Esophagus squamous epithelium (tissue), 5 donors: ENCODE measurements around the gene GDPD5. TPM values are rescaled to one million over a fixed set of nuclear protein-coding genes. Genes with fewer than 3 reads are reported as not detected.

Source experiments
- DNase-seq: peaks from one replicate; lab custom pipeline; 2025; lab: John Stamatoyannopoulos, UW
- H3K27ac ChIP-seq, 4 donors: fragments of 200-600 bp; sonication (generic); one replicate each; pipeline ENCODE4 v1.5.1; 2016 to 2019; ENCODE audit warnings: mild to moderate bottlenecking in 1 of 4
- H3K27me3 ChIP-seq, 4 donors: fragments of 200-600 bp; sonication (generic); 1 replicate in 3 of 4; 2 replicates in 1 of 4; pipeline versions ENCODE4 v1.5.1 to v1.6.0; 2017 to 2021; ENCODE audit warnings: antibody characterized with exemption in 1 of 4
- H3K36me3 ChIP-seq, 3 donors: fragments of 200-600 bp; sonication (generic); one replicate each; pipeline ENCODE4 v1.5.1; 2016 to 2019
- H3K4me1 ChIP-seq, 3 donors: fragments of 200-600 bp; sonication (generic); one replicate each; pipeline ENCODE4 v1.5.1; 2017 to 2019
- H3K4me3 ChIP-seq, 4 donors: fragments of 200-600 bp; sonication (generic); 1 replicate in 3 of 4; 2 replicates in 1 of 4; pipeline ENCODE4 v1.5.1; 2016 to 2019; ENCODE audit warnings: mild to moderate bottlenecking in 2 of 4, moderate library complexity in 1 of 4
- H3K9me3 ChIP-seq, 3 donors: fragments of 200-600 bp; sonication (generic); one replicate each; pipeline ENCODE4 v1.5.1; 2016 to 2019
- CTCF ChIP-seq, 6 experiments: fragments of 450-650 bp in 4 of 6; fragments of 200-600 bp in 2 of 6; sonication (generic) in 2 of 6; IDR thresholded peaks; one replicate each; pipeline ENCODE4 v1.5.1; 2016 to 2019; ENCODE audit warnings: antibody characterized with exemption in 6 of 6, mild to moderate bottlenecking in 4 of 6, moderate library complexity in 4 of 6
- POLR2A ChIP-seq, 4 donors: fragments of 450-650 bp; IDR thresholded peaks; one replicate each; pipeline ENCODE4 v1.6.1; 2017; ENCODE audit warnings: antibody characterized with exemption in 4 of 4, mild to moderate bottlenecking in 4 of 4, moderate library complexity in 3 of 4
- WGBS, 2 donors: methylation state at CpG; one replicate each; pipeline ENCODE4 v1.1.5; 2018; 5-methylcytosine and 5-hydroxymethylcytosine counted together
- intact Hi-C: fragments of 100-400 bp; cut with DNase I; formaldehyde crosslinking; loops from one replicate; pipeline ENCODE4 v1.15.0; 2022
- total RNA-seq, 4 donors: library from RNA; depleted of rRNA; stranded (reverse); fragments of >200 nt; gene quantifications; one replicate each; pipeline ENCODE4 v1.1.0, GENCODE V29; 2016
- donor health status: DM: yes; HTN: yes; CAD: no.

Gene GDPD5
- total RNA-seq, 4 donors from 2014 or later: 0.57 to 2.3 (median 1.6) TPM

- 83 to 86% methylated on average over 2 to 4 of the region's 5 CpGs for whole genome bisulfite sequencing, 2 donors
- peaks cover 8 to 39% (median 18%) of the 10 kb centered on the region in 3 donors for H3K4me1 ChIP-seq
- no peaks in the 10 kb centered on the region for H3K9me3 ChIP-seq
- no peaks in the 10 kb centered on the region for H3K36me3 ChIP-seq
- intact Hi-C loops: no loop called here
- DNase-seq: no peak
- TF ChIP-seq CTCF (IDR thresholded peaks at IDR 0.05): no peak
- no peak for TF ChIP-seq POLR2A (IDR thresholded peaks at IDR 0.05)
- H3K4me3 ChIP-seq: no peak overlapping the region
- H3K27me3 ChIP-seq: peaks cover 0 to 68% (median 2%) of the 10 kb centered on the region in 4 donors
- no peak overlapping the region for H3K27ac ChIP-seq
These were observed 1.4 kb upstream of the GDPD5 start for GRCh38 chr11:75527130-75527529.

- Histone ChIP-seq H3K27me3 (peaks cover 0 to 68% (median 2%) of the 10 kb centered on the region in 4 donors), H3K4me3 (peak overlapping the region; percentile 48 to 77 (median 58)), H3K9me3 (no peaks in the 10 kb centered on the region), H3K36me3 (no peaks in the 10 kb centered on the region), H3K27ac (peak overlapping the region in 3 of 4 donors; percentile 46 to 58 (median 53)), H3K4me1 (peaks cover 8 to 37% (median 18%) of the 10 kb centered on the region in 3 donors)
- 0 to 5% methylated on average over 9 to 20 of the region's 21 CpGs for WGBS, 2 donors
- intact Hi-C loops: no loop called here
- no peak for DNase-seq
- TF ChIP-seq CTCF (IDR thresholded peaks at IDR 0.05) (no peak), POLR2A (IDR thresholded peaks at IDR 0.05) (no peak)
These were observed 426 bp upstream of the GDPD5 start for GRCh38 chr11:75526192-75526541.

- 13 to 14% methylated on average over 13 to 25 of the region's 51 CpGs for WGBS, 2 donors
- no peaks in the 10 kb centered on the region for H3K36me3 ChIP-seq
- no peak for DNase-seq
- intact Hi-C loops: no loop called here
- no peak for TF ChIP-seq CTCF (IDR thresholded peaks at IDR 0.05)
- TF ChIP-seq POLR2A (IDR thresholded peaks at IDR 0.05): no peak
- peak overlapping the region; percentile 48 to 77 (median 58) for H3K4me3 ChIP-seq
- peaks cover 8 to 37% (median 18%) of the 10 kb centered on the region in 3 donors for H3K4me1 ChIP-seq
- peaks cover 0 to 64% (median 2%) of the 10 kb centered on the region in 4 donors for H3K27me3 ChIP-seq
- peak overlapping the region in 2 of 4 donors; percentile 31 to 59 for H3K27ac ChIP-seq
- no peaks in the 10 kb centered on the region for H3K9me3 ChIP-seq
These were observed 892 bp downstream of the GDPD5 start for GRCh38 chr11:75524665-75525432.

DNA sequence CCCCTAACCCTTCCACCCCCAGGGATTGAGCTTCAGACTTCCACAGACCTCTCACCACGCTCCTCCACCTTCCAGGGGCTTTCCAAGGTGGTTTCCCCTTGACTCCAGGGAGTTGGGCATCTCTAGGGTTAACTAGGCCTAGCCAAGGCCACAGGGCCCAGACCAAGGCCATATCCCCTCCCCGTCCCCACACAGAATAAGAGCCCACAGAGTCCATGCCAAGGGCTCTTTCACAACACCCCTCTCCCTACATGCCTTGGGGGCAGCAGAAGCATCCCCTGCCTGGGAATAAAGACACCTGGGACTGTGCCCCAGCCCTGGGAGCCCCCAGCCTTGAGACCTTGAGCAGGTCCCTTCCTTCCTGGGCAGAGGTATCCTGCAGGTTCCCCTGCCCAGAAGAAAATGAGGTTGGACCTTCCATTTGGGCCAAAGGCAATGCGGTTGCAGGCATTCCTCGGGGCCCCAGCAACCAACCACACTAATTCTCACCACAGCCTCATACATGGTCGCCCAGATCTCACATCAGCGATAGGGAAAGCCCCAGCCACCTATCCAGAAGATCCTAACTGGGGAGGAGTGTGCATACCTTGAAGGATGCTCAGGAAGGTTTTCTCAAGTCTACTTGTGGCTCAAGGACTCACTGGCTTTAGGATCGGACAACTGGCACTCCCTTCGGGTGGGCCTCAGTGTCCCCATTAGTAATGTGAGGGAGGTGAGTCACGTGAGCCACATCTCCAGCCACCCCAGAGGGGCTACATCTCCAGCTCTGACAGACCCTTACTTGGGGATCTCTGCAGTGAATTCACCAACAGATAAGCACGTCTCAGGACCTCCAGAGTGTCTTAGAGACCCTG lies 1.7 kb downstream of the GDPD5 start:
- H3K4me1 ChIP-seq: peaks cover 8 to 37% (median 18%) of the 10 kb centered on the region in 3 donors
- 65% methylated on average over 5 of the region's 10 CpGs; no CpG with 5 or more reads in 1 of the 2 donors for WGBS, 2 donors
- no peaks in the 10 kb centered on the region for H3K9me3 ChIP-seq
- DNase-seq: no peak
- intact Hi-C loops: no loop called here
- H3K27me3 ChIP-seq: peaks cover 0 to 58% (median 2%) of the 10 kb centered on the region in 4 donors
- no peaks in the 10 kb centered on the region for H3K36me3 ChIP-seq
- H3K27ac ChIP-seq: no peak overlapping the region
- no peak for TF ChIP-seq POLR2A (IDR thresholded peaks at IDR 0.05)
- no peak for TF ChIP-seq CTCF (IDR thresholded peaks at IDR 0.05)
- peak overlapping the region in 3 of 4 donors; percentile 49 to 77 (median 66) for H3K4me3 ChIP-seq
